KBM-7 (cell line): ENCODE data around the gene TADA3.
A peak's percentile ranks its signal among the peaks of the same experiment; 100 is the strongest.

ENCODE experiments used
- DNase-seq: peaks from one replicate; pipeline ENCODE4 v3.0.0-alpha.2; 2015
- in situ Hi-C: fragments of 300-500 bp; cut with MboI; formaldehyde crosslinking; loops from 2 replicates; pipeline ENCODE4 v1.14.3; 2020; ENCODE audit warnings: low sequenced_read_pairs, low pct_unique_long_range_greater_than_20kb, mixed read lengths

TADA3 gene, protein sequence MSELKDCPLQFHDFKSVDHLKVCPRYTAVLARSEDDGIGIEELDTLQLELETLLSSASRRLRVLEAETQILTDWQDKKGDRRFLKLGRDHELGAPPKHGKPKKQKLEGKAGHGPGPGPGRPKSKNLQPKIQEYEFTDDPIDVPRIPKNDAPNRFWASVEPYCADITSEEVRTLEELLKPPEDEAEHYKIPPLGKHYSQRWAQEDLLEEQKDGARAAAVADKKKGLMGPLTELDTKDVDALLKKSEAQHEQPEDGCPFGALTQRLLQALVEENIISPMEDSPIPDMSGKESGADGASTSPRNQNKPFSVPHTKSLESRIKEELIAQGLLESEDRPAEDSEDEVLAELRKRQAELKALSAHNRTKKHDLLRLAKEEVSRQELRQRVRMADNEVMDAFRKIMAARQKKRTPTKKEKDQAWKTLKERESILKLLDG

GRCh38 chr3:9792405-9793160 is at the start of gene TADA3, which contains the start of gene ARPC4:
Gene TADA3, minus strand, starts transcription at chr3:9792473. Its CDS starts 1,007 bp downstream, at chr3:9791466.
Gene ARPC4, plus strand, starts transcription at chr3:9793082. Its CDS starts 40 bp downstream, at chr3:9793122.
- DNase-seq: peak; percentile 97
- in situ Hi-C loops: no loop called here

GRCh38 chr3:9841015-9841414 is 48.7 kb upstream of the TADA3 start:
- DNase-seq: no peak
- in situ Hi-C loops: no loop called here

GRCh38 chr3:9838856-9839255 is 46.6 kb upstream of the TADA3 start:
- in situ Hi-C loops: no loop called here
- DNase-seq: no peak

DNA sequence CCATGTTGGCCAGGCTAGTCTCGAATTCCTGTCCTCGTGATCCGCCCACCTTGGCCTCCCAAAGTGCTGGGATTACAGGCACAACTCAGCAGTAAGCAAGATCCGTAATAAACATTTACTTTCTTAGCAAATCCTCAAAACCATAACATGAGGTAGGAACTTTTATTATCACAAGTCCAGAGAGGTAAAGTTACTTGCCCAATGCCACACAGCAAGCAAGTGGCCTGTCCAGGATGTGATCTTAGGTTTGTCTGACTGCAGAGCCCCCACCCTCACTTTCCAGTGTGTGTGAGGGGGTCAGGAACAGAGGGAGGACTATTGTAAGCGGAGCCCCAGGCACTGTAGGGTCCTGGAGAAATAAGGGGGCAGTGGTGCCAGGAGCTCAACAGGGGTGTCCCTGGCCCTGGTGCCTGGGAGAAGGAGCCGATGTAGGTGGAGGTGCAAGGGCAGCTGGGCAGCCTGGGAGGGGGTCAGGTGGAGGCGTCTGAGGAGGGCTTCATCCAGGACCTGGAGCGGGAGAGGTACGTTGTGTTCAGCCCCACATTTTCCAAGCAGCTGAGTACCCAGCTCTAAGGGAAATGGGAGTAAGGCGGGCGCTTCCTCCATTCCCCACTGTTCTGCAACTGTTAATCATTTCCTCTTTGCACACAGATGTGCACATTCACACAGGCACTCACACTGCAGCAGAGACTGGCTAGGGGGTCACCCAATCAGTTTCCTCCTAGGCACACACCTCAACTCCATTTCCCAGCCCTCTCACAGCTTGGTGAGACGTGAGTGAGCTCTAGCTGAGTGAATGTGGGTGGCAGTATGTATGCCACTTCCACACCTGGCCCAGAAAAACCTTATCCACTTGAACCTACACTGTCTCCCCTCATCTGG is 45.7 kb upstream of the TADA3 start:
- DNase-seq: peak; percentile 84
- in situ Hi-C loops: no loop called here

- no peak for DNase-seq
- in situ Hi-C loops: no loop called here
These were observed 42.5 kb upstream of the TADA3 start for GRCh38 chr3:9834520-9835380.

DNA sequence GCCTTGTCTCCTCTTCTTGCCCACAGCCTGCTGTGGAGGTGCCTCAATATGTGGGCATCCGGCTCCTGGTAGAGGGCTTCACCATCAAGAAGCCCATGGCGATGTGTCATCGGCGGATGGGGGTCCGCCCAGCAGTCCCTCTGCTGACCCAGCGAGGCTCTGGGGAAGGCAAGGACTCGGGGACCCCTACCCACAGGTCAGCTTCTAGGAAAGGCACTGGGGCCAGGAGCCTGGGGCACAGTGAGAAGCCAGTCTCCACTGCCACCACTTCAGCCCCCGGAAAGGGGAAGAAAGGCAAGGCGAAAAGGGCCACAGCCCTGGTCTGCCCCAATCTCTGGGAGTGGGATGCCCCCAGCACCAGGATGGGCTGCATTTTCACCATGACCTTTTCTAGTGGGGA is 40.8 kb upstream of the TADA3 start:
- no peak for DNase-seq
- in situ Hi-C loops: no loop called here

GRCh38 chr3:9831253-9831652 is 39.0 kb upstream of the TADA3 start:
- in situ Hi-C loops: no loop called here
- DNase-seq: no peak

DNA sequence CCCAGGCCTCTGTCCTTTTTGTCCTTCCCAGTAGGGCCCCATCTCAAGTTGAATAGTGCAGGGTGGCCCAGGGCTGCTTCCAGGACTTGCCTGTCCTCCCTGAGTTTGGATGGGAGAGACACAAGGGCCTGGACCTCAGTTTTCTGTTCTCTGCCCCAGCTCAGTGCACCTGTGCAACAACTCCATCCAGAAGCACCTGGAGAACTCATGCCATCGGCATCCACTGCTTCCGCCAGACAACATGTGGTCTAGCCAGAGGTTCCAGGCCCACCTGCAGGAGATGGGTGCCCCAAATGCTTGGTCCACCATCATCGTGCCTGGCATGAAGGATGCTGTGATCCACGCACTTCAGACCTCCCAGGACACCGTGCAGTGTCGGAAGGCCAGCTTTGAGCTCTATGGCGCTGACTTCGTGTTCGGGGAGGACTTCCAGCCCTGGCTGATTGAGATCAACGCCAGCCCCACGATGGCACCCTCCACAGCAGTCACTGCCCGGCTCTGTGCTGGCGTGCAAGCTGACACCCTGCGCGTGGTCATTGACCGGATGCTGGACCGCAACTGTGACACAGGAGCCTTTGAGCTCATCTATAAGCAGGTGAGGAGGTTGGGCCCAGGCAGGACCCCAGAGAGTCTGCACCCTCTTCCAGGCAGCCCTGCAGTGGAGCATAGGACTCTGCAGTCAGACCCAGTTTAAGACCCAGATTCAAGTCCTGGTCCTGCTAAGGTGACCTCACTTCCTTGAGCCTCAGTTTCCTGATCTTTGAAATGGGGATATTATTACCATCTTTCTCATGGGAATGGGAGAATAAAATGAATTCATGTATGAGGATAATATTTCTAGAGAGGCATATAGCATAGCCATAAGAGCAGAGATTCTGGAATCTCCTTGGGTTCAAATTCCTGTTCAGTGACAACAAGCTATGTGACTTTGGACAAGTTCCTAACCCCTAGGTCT is 36.8 kb upstream of the TADA3 start:
- in situ Hi-C loops: no loop called here
- no peak for DNase-seq

DNA sequence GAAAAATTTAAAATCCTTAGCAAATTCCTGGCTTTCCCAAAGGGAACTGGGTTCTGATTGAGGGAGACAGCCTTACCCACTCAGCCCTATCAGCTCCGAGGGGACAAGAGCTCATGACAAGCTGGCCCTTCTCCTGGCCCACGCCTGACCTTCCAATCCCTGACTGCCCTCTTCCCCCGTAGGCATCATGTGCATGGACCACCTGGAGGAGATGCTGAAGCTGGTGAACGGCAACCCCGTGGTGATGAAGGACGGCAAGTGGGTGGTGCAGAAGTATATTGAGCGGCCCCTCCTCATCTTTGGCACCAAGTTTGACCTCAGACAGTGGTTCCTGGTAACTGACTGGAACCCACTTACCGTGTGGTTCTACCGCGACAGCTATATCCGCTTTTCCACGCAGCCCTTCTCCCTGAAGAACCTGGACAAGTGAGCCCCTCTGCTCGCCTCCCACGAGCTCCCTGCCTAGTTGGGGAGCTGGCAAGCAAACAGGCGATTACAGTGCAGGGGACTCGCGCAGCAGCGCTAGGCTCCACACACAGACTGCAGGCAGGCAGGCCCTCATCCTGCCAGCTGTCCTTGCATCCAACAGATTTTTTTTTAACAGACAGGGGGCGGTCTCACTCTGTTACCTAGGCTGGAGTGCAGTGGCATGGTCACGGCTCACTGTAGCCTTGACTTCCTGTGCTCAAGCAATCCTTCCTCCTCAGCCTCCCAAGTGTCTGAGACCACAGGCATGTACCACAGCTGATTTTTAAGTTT is 34.7 kb upstream of the TADA3 start:
- DNase-seq: peak; percentile 79
- in situ Hi-C loops: no loop called here

- in situ Hi-C loops: no loop called here
These were observed 33.3 kb upstream of the TADA3 start for GRCh38 chr3:9825451-9826040.

GRCh38 chr3:9820946-9821345 is 28.7 kb upstream of the TADA3 start:
- in situ Hi-C loops: no loop called here
- no peak for DNase-seq

More at GRCh38 chr3:9825451-9826040, 33.3 kb upstream of the TADA3 start:
- DNase-seq: no peak

DNA sequence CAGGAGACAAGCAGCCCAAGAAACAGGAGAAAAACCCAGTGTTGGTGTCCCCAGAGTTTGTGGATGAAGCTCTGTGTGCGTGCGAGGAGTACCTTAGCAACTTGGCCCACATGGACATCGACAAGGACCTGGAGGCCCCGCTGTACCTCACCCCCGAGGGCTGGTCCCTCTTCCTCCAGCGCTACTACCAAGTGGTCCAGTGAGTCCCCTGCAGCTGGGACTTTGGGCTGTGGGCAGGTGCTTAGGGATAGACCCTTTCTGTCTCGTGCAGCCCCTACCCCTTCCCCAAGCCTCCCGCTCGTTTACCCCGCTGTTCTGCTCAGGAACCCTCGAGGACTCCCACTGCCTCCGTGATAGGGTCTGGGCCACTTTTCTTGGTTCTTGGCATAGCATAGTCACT is 28.3 kb upstream of the TADA3 start:
- in situ Hi-C loops: no loop called here
- no peak for DNase-seq

- DNase-seq: no peak
- in situ Hi-C loops: no loop called here
These were observed 26.5 kb upstream of the TADA3 start for GRCh38 chr3:9818666-9819335.

DNA sequence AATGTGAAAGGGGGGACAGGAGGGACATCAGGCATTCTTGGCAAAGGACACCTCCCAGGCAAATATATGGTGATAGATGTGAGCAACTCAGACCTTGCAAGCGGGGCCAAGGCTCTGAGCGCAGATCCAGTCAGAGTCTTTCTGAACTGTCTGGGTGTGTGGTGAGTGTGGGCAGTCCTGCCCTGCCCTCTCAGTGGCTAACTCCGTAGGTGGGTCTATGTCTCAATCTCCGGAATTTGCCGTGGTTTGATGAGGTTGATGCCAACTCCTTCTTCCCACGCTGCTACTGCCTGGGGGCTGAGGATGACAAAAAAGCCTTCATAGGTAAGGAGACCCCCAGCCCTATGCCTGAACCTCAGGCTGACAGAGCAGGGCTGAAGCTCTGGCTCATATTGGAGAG is 25.2 kb upstream of the TADA3 start:
- DNase-seq: no peak
- in situ Hi-C loops: no loop called here

DNA sequence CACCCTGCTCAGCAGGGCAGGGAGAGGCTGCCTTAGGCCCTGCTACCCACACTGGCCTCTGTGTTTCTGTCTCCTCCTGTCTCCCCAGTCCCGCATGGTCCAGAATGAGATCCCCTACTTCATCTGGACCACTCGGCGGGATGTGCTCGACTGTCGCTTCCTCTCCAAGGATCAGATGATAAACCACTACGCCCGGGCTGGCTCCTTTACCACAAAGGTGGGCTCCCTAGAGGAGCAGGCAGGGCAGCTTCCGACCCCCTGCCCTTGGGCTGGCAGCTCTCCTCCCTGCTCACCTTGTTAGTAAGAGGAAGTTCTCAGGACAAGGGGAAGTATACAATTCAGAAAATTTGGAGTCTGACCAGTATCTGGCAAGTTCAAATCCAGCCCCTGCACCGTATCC is 23.7 kb upstream of the TADA3 start:
- no peak for DNase-seq
- in situ Hi-C loops: no loop called here

- in situ Hi-C loops: no loop called here
- DNase-seq: no peak
These were observed 20.7 kb upstream of the TADA3 start for GRCh38 chr3:9812870-9813483.
